HG03432 (cell line): Measurements from ENCODE around the gene SEMA4A.
"Not testable (repeated sequence)": the region's sequence is repeated elsewhere in the genome, so short reads cannot be mapped to it uniquely, and the experiment has no call there.

ENCODE experiments used
- ATAC-seq: cut with Tn5 transposase; IDR thresholded peaks from one replicate; pipeline ENCODE4 v1.9.1; 2021; ENCODE audit warnings: mild to moderate bottlenecking, moderate library complexity; ENCODE audit not compliant: unreplicated experiment

The SEMA4A gene

GRCh38 chr1:156155756-156156510 lies 2.5 kb downstream of the SEMA4A start:
- no peak for ATAC-seq

- no peak for ATAC-seq
Observed at GRCh38 chr1:156157506-156157905, 4.1 kb downstream of the SEMA4A start.

- no peak for ATAC-seq
Observed at GRCh38 chr1:156157966-156158365, 4.6 kb downstream of the SEMA4A start.

- no peak for ATAC-seq
Observed at GRCh38 chr1:156160000-156160742, 6.8 kb downstream of the SEMA4A start.

GRCh38 chr1:156160743-156161171 lies 7.4 kb downstream of the SEMA4A start:
- no peak for ATAC-seq

- ATAC-seq, result no peak
Observed at GRCh38 chr1:156162430-156163037, 9.1 kb downstream of the SEMA4A start.

GRCh38 chr1:156163712-156164111 lies 10.3 kb downstream of the SEMA4A start:
- no peak for ATAC-seq

- no peak for ATAC-seq
Observed at GRCh38 chr1:156164125-156164831, 10.9 kb downstream of the SEMA4A start.

- no peak for ATAC-seq
Observed at GRCh38 chr1:156165083-156165482, 11.7 kb downstream of the SEMA4A start.

- no peak for ATAC-seq
Observed at GRCh38 chr1:156167536-156167935, 14.2 kb downstream of the SEMA4A start.

GRCh38 chr1:156172696-156173470 lies 19.5 kb downstream of the SEMA4A start:
- no peak for ATAC-seq

- ATAC-seq, result no peak
Observed at GRCh38 chr1:156176610-156177210, 23.3 kb downstream of the SEMA4A start.

- ATAC-seq, result no peak
Observed at GRCh38 chr1:156177919-156178654, 24.7 kb downstream of the SEMA4A start.

GRCh38 chr1:156180471-156180870 lies 27.1 kb downstream of the SEMA4A start:
- ATAC-seq, result no peak

GRCh38 chr1:156181391-156181924 lies 28.1 kb downstream of the SEMA4A start:
- not testable (repeated sequence) for ATAC-seq

GRCh38 chr1:156182010-156182779 lies 28.8 kb downstream of the SEMA4A start:
- ATAC-seq, result not testable (repeated sequence)

- not testable (repeated sequence) for ATAC-seq
Observed at GRCh38 chr1:156186347-156187177, 33.2 kb downstream of the SEMA4A start.
